ENCODE results near the gene PRIM1. TPM values are rescaled to one million over a fixed set of nuclear protein-coding genes. Genes with fewer than 3 reads are reported as not detected.

Gene PRIM1
- total and polyA plus RNA-seq, 2 of the 8 experiments (the other 6 are each of a cell fraction or from before 2014, with no cell fraction given): 52.4 to 61.9 TPM

DNA sequence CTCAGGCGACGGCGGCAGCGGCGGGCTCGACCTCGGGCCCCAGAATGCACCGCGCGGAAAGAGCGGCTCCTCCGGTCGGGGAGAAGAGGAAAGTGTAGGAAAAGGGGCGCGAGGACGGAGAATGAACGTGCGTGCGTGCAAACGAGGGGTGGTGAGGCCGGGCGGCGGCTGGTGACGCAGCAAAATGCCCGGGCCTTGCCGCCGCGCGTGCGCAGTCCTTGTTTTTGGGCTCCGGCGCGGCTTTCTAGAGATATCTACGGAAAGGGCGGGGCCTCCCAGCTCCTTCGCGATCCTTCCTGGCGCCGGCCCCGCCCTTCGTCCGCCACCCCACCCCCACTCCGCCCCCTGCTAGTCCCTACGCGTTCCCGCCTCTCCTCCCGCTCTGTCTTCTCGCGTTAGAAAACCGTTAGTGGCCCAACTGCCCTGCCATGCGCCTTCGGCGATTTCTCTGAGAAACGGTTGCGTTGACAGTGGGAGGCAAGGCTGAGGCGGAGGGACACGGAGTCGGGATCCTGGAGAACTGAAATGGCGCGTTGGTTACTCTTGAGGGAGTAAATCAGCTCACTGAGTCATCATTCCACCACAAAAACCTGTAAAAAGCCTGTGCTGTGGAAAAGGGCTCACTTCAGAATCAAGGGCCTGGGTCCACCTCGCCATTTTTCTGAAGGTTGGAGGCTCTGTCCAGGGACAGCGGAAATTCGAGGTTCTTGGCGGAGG, 63.8 kb downstream of the PRIM1 start, which contains the start of gene PTGES3 (continued):
- TF ChIP-seq, protein P1, sequence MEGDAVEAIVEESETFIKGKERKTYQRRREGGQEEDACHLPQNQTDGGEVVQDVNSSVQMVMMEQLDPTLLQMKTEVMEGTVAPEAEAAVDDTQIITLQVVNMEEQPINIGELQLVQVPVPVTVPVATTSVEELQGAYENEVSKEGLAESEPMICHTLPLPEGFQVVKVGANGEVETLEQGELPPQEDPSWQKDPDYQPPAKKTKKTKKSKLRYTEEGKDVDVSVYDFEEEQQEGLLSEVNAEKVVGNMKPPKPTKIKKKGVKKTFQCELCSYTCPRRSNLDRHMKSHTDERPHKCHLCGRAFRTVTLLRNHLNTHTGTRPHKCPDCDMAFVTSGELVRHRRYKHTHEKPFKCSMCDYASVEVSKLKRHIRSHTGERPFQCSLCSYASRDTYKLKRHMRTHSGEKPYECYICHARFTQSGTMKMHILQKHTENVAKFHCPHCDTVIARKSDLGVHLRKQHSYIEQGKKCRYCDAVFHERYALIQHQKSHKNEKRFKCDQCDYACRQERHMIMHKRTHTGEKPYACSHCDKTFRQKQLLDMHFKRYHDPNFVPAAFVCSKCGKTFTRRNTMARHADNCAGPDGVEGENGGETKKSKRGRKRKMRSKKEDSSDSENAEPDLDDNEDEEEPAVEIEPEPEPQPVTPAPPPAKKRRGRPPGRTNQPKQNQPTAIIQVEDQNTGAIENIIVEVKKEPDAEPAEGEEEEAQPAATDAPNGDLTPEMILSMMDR (IDR thresholded peaks at IDR 0.05; ENCODE audit: control extremely low read depth in 1 of 3, insufficient read depth in 1 of 3, low read depth in 1 of 3, low read length in 3 of 3): no peak
- TF ChIP-seq HDAC6 (IDR thresholded peaks at IDR 0.05; ENCODE audit: low read depth, low read length): no peak
- no peak for TF ChIP-seq SP4 (IDR thresholded peaks at IDR 0.05; ENCODE audit: low read length)
- no peak for TF ChIP-seq NANOG (IDR thresholded peaks at IDR 0.05; ENCODE audit: insufficient read depth, low read depth, low read length, poor library complexity, severe bottlenecking)
- TF ChIP-seq, protein P2, sequence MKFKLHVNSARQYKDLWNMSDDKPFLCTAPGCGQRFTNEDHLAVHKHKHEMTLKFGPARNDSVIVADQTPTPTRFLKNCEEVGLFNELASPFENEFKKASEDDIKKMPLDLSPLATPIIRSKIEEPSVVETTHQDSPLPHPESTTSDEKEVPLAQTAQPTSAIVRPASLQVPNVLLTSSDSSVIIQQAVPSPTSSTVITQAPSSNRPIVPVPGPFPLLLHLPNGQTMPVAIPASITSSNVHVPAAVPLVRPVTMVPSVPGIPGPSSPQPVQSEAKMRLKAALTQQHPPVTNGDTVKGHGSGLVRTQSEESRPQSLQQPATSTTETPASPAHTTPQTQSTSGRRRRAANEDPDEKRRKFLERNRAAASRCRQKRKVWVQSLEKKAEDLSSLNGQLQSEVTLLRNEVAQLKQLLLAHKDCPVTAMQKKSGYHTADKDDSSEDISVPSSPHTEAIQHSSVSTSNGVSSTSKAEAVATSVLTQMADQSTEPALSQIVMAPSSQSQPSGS (IDR thresholded peaks at IDR 0.05; ENCODE audit: low read length): 0 out of 2 replicates have a peak, but pooled peaks have one; percentile 69
- no peak for TF ChIP-seq FOSL1 (IDR thresholded peaks at IDR 0.05; ENCODE audit: insufficient read depth, low read depth, low read length)
- peak; percentile 70 for TF ChIP-seq PHF8 (conservative IDR thresholded peaks at IDR 0.05; ENCODE audit: low read depth, low read length)
- TF ChIP-seq, protein P3, sequence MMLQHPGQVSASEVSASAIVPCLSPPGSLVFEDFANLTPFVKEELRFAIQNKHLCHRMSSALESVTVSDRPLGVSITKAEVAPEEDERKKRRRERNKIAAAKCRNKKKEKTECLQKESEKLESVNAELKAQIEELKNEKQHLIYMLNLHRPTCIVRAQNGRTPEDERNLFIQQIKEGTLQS (IDR thresholded peaks at IDR 0.05; ENCODE audit: insufficient read depth, low read depth, low read length): no peak
- TF ChIP-seq SP1 (IDR thresholded peaks at IDR 0.05; ENCODE audit: low read depth, low read length): peak; percentile 61
- TF ChIP-seq YY1 (IDR thresholded peaks at IDR 0.05; ENCODE audit: low read depth, low read length): peak; percentile 80; the same call in 1 of the 2 replicates
- TF ChIP-seq RXRA (IDR thresholded peaks at IDR 0.05; ENCODE audit: insufficient read depth, low read depth, low read length): no peak
